WTC11 (cell line): ENCODE data around the gene P3H3.
"Not testable (repeated sequence)": the region's sequence is repeated elsewhere in the genome, so short reads cannot be mapped to it uniquely, and the experiment has no call there.

Source experiments
- E2F5 ChIP-seq: sonication (generic); formaldehyde crosslinking; IDR thresholded peaks from 2 replicates; pipeline ENCODE4 v1.8.1; 2022; ENCODE audit warnings: mild to moderate bottlenecking, moderate library complexity, missing genetic modification reagents
- NR2C2 ChIP-seq: sonication (generic); formaldehyde crosslinking; IDR thresholded peaks from 2 replicates; pipeline ENCODE4 v1.8.0; 2022; ENCODE audit warnings: mild to moderate bottlenecking, missing genetic modification reagents

DNA sequence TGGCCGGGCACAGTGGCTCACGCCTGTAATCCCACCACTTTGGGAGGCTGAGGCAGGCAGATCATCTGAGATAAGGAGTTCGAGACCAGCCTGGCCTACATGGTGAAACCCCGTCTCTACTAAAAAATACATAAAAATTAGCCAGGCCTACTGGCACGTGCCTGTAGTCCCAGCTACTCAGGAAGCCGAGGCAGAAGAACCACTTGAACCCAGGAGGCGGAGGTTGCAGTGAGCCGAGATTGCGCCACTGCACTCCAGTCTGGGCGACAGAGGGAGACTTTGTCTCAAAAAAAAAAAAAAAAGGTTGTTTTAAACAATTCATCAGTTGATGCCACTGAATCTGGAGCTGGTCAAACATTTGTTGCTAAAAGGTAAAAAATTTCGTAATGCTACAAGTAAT, 51.6 kb downstream of the P3H3 start:
- TF ChIP-seq E2F5, NR2C2 (CRISPR knock-in tag): not testable (repeated sequence)
